SK-N-MC (cell line): ENCODE results near the gene GNB3.

Source experiments
- EZH2 ChIP-seq: fragments of 200-600 bp; sonication (generic); IDR thresholded peaks from one replicate; pipeline ENCODE4 v1.6.1; 2017; ENCODE audit warnings: antibody characterized with exemption
- FOXP2 ChIP-seq: optimal IDR thresholded peaks from 2 replicates; pipeline ENCODE3; 2011; ENCODE audit warnings: mild to moderate bottlenecking, moderate library complexity; ENCODE audit not compliant: insufficient read depth; ENCODE audit errors: extremely low read length, control extremely low read depth
- POLR2AphosphoS5 ChIP-seq: IDR thresholded peaks from 2 replicates; pipeline ENCODE4 v1.6.1; 2012; ENCODE audit warnings: mild to moderate bottlenecking, low read depth, low read length, borderline replicate concordance

DNA sequence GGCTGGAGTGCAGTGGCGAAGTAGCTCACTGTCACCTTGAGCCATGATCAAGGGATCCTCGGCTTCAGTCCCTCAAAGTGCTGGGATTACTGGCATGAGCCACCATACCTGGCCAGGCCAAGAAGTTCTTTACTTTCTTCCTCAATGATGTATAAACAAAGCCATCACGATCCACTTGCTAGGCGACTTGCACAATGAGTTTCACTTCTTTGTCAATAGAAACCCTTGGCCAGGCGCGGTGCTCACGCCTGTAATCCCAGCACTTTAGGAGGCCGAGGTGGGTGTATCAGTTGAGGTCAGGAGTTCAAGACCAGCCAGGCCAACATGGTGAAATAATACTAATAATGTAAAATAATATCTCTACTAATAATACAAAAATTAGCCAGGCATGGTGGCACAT lies 46.7 kb downstream of the GNB3 start:
- no peak for TF ChIP-seq EZH2
- TF ChIP-seq POLR2AphosphoS5 = no peak
- TF ChIP-seq FOXP2 = no peak
